WI38 (cell line): Measurements from ENCODE around the gene RALGAPA2.

Experiments
- H3K4me3 ChIP-seq: 2 replicates; pipeline ENCODE4 v1.5.1; 2011; ENCODE audit warnings: low read depth, mild to moderate bottlenecking, control low read depth, low read length
- CTCF ChIP-seq: IDR thresholded peaks from 2 replicates; pipeline ENCODE4 v1.5.1; 2012; ENCODE audit warnings: low read depth, mild to moderate bottlenecking, control low read depth, low read length

Gene RALGAPA2

GRCh38 chr20:20553541-20553940 lies 158.9 kb downstream of the RALGAPA2 start:
- TF ChIP-seq CTCF = no peak
- no peak overlapping the region for H3K4me3 ChIP-seq

- no peak for TF ChIP-seq CTCF
- H3K4me3 ChIP-seq = no peak overlapping the region
Measured at GRCh38 chr20:20552076-20552475, 160.4 kb downstream of the RALGAPA2 start.

GRCh38 chr20:20551409-20551808 lies 161.0 kb downstream of the RALGAPA2 start:
- TF ChIP-seq CTCF = no peak
- no peak overlapping the region for H3K4me3 ChIP-seq

DNA sequence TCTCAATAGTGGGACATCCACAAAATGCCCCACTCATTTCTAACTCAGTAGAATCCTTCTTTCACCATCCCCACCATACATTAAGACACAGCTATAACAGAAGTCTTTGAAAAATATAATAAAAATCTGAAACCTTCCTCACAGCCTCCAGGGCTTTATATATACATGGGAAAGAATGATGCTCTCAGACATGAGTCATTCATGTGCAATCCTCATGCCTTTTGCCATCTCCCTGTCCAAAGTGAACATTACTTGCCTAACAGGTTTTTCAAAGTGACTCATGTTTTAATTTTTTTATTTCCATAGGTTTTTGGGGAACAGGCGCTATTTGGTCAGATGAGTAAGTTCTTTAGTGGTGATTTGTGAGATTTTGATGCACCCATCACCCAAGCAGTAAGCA lies 162.7 kb downstream of the RALGAPA2 start:
- no peak for TF ChIP-seq CTCF

GRCh38 chr20:20549267-20549612 lies 163.2 kb downstream of the RALGAPA2 start:
- H3K4me3 ChIP-seq = no peak overlapping the region
- no peak for TF ChIP-seq CTCF

More for the DNA sequence above, 162.7 kb downstream of the RALGAPA2 start:
- H3K4me3 ChIP-seq = no peak overlapping the region

DNA sequence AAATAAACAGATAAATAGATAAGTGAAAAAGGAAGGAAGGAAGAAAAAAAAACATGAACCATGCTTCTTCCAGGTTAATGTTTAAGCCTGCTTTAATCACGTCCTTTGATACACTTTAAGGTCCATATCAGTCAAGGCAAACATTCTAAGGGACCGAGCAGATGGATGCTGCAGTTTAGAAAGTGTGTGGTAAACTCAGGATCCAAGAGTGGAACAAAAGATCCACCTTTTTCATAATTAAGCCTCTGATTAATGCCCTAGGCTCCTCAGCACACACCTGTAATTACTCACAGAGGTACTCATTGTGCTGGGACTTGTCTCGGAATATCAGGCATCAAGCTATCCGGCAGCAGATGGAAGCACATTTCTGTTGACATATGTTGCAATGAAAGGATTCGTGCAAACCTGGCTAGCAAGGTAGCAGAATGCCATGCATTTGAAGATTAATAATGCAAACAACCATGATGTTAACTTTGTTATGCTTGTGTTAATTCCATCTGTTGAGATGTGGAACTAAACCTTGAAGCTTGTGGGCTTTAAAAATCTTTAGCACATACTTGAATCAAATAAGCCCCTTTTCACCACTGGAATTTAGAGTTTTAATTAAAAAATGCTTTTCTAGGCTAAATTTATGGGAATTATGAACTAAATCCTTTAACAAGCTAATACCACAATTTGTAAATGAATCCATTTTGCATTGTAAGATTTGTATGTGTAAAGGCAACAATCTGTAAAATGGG lies 163.7 kb downstream of the RALGAPA2 start:
- no peak for TF ChIP-seq CTCF
- no peak overlapping the region for H3K4me3 ChIP-seq

DNA sequence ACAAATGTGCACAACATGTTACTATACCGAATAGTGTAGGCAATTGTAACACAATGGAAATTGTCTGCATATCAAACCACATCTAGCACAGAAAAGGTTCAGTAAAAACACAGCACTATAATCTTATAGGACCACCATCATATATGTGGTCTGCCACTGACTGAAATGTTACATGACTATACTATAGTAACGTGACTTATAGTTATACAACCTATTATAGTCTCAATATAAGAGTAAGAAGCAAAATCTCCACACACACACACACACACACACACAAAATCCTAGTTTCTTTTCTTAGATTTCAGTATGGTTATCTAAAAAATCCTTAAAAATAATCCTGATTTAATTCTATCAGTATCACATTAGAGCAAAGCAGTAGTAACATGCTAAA lies 164.6 kb downstream of the RALGAPA2 start:
- TF ChIP-seq CTCF = no peak
- no peak overlapping the region for H3K4me3 ChIP-seq
